Right renal cortex interstitium (tissue), 3 donors: ENCODE results near the gene PRPH. TPM values are rescaled to one million over a fixed set of nuclear protein-coding genes. Genes with fewer than 3 reads are reported as not detected.

Experiments
- DNase-seq, 3 donors: peaks; one replicate each; pipeline ENCODE4 v3.0.0-alpha.2; 2013; ENCODE audit warnings: low read depth in 3 of 3, low spot score in 2 of 3
- polyA plus RNA-seq, 3 donors: library from polyadenylated mRNA; unstranded; fragments of 120-200 nt; gene quantifications; one replicate each; pipeline ENCODE4 v1.2.1, GENCODE V29; 2013; ENCODE audit not compliant: insufficient read length in 3 of 3

Gene PRPH
- polyA plus RNA-seq, 3 donors: 0.17 to 0.28 (median 0.27) TPM

DNA sequence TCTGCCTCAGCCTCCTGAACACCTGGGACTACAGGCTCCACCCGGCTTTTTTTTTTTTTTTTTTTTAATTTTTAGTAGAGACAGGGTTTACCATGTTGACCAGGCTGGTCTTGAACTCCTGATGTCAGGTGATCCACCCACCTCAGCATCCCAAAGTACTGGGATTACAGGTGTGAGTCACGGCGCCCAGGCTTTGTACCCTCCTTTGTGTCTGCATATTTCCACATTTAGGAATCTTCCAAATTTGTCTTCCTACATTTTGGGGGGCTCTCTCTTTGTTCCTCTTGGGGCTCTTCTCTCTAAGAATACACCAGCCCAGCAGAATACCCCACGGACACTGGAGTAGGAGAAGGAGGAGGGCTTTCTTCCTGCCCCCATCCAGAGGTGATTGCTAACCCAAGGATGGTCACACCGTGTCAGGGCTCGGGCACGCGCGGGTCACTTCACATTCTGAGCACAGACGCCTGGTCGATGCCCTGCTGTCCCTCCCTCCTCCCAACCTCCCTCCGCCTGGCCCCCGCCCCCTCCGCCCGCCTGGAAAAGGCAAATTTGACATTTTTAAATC is 49.6 kb downstream of the PRPH start:
- DNase-seq: no peak

DNA sequence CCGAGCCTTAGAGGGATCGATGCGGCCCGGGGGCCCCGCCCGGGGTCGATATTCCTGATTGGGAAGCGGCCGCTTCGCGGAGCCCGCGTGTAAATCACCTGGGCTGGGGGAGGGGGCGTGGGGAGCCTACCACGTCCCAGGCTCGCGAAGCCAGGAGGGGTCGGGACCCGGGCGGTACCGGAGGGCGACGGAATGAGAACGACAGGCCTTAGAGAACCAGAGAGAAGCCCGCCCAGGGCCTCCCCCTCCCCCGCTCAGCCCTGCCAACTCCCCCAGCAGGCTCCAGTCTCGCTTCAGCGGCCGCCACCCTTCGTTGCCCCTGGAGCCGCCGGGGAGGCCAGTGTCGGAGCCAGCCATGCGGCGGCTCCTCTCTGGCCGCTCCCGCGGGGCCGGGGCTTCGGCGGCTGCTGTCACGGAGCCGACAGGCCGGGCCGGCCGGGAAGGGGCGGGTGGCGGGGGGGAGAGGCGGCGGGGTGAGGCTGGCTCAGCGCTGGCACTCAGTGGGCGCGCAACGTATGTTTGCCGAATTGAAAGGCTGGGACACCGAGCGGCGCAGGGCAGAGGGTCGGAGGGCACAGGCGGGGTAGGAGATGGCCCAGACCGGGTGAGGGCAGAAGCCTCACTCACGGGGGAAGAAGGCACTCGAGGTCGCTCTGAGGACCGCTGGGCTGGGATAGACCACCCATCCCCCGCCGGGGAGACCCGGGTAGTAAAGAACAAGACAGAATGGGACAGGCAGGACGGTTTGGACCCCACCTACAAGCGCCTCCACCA is 50.3 kb downstream of the PRPH start:
- no peak for DNase-seq

DNA sequence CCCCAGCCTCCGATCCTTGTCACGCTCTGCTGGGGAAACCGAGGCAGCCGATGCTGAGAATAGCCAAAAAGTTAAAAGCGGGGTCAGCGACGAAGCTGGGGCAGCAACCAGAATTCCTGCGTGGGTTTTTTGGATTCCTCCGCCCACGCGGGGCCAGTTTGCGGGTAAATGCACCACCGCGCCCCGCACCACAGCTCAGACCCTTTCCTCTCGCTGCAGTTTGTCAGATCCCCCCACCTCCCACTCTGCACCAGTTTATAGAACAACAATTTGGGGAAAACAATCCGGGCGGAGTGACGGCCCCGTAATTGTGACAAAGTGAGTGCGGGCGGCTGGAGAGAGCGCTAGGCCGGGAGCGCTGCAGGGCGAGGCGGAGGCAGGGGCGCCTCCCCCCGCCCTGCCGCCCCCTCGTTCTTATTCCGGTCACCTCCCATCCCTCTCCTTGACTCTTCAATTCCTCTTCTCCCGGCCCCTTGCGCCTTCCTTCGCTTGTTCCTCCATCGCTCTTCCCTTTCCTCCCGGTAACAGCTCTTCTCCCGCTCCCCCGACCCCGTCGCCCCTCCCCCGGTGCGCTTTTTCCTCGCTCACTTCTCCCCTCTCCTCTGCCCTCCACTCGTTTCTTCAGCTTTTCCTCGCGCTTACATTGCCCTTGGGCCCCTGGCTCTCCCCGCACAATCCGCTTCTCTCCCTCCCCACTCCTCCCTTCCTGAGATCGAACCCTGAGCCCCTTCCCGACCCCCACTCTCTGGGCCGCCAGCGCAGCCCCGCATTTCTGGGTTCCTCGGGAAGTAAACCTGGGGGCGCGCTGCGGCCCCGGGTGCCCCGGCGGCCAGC is 51.1 kb downstream of the PRPH start:
- no peak for DNase-seq

DNA sequence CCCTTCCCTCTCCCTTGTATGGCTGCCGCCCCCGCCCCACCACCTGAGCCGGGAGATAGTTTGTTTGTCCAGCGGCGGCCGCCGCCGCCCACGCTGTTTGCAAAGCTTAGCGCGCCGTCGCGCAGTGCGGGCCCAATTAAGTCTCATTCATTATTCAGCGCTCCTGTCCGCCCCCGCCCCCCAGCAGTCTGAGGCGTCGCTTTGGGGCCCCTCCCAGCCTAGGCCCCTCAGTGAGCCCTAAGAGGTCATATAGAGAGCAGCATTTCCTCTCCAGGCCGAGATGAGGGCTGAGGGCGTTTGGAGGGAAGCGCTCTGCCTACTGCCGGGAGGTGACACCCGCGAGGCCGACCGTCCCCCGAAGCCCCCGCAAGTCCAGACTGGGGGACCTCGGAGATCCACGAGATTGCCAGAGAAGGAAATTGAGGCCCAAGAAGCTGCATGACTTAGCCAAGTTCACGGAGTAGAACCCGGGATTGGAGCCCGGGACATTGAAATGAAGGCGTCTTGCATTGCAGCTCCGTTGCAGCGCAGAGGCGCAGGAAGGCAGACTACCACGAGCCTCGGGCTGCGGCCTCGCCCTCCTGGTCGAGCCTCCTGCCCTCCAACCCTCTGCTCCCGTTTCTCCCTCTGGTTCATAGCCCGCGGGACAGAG is 51.8 kb downstream of the PRPH start, which contains the start of gene DNAJC22:
Gene DNAJC22 (plus strand): TSS at position 230 of the 652 bp plus-strand sequence. CDS start 1,985 bp downstream, outside the sequence.
- no peak for DNase-seq

DNA sequence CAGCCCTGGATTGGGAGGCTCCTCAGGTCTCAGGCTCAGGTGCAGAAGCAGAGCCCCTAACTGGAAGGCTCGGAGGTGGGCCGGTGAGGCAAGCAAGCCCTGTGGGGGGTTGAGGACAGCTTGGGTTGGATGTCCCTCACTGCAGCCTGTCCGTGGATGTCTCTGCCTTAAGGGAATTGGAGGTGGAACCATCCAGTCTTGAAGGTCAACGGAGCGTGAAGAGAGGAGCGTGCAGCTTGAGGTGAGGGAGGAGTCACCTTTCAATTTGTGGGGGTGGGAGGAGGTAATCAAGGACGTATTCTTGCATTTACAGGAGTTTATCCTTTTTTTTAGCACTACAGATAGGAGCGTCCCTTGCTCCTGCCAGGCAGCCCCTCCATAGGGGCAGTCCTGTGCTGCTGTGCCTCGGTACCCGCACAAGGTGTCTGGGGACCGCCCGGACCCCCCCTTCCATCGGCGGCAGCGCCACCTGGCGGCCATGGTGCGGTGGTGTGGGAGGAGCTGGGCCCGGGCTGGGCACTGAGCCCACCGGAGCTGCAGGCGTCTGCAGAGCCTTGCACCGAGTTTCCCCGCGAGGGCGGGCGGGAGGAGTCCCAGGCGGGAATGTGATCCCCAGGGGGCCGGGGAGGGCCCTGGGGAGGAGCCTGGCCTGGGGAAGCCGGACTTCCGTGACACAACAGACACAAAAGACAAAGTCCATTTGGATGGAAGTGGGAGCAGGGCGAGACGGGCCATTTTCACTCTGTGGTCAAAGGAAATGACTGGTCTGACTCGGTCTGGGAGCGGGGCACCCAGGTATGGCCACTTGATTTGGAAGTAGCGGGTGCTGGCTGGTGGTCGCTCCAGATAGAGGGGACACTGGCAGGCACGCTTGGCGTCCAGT is 52.6 kb downstream of the PRPH start:
- no peak for DNase-seq

Other genes starting within 250 kb of the PRPH start
- gene KMT2D, start 234.4 kb upstream of the PRPH start, polyA plus RNA-seq: 10 to 100 TPM; 38.5 to 43.8 (median 42.3) TPM
- gene RHEBL1, start 225.2 kb upstream of the PRPH start, polyA plus RNA-seq: 1 to 10 TPM; 1.7 to 1.8 (median 1.8) TPM
- under 1 TPM; 0.25 to 0.44 (median 0.33) TPM for gene DHH, start 200.3 kb upstream of the PRPH start, polyA plus RNA-seq
- 10 to 100 TPM; 49.5 to 69.1 (median 57.0) TPM for gene LMBR1L, start 184.3 kb upstream of the PRPH start, polyA plus RNA-seq
- 1,000 to 10,000 TPM; 1,080 to 1,130 (median 1,124) TPM for gene TUBA1B, start 163.8 kb upstream of the PRPH start, polyA plus RNA-seq
- 100 to 1,000 TPM; 429 to 512 (median 485) TPM for gene TUBA1A, start 106.1 kb upstream of the PRPH start, polyA plus RNA-seq
- gene TUBA1C, start 30.1 kb upstream of the PRPH start, polyA plus RNA-seq: 100 to 1,000 TPM; 142 to 183 (median 163) TPM
- 10 to 100 TPM; 16.1 to 18.2 (median 17.6) TPM for gene TROAP, start 28.1 kb downstream of the PRPH start, polyA plus RNA-seq
- gene C1QL4, start 42.0 kb downstream of the PRPH start, polyA plus RNA-seq: 1 to 10 TPM in 1 of 3 donors, under 1 TPM in 2; 0.94 to 1.5 (median 0.99) TPM
- gene DNAJC22, start 51.7 kb downstream of the PRPH start, polyA plus RNA-seq: 10 to 100 TPM; 18.3 to 20.8 (median 19.6) TPM
- 10 to 100 TPM; 44.3 to 56.9 (median 48.8) TPM for gene SPATS2, start 72.3 kb downstream of the PRPH start, polyA plus RNA-seq
- 1 to 10 TPM; 3.9 to 4.8 (median 4.2) TPM for gene KCNH3, start 243.9 kb downstream of the PRPH start, polyA plus RNA-seq